DND-41 (cell line): Measurements from ENCODE around the gene TMEM54.

Experiments
- ATAC-seq: fragments of 200-7000 bp; cut with Tn5 transposase; 3 replicates; pipeline ENCODE4 v1.9.1; 2021; ENCODE audit warnings: low read depth; ENCODE audit not compliant: insufficient read depth
- DNase-seq: peaks from one replicate; pipeline ENCODE4 v3.0.0-alpha.2; 2020
- H2AFZ ChIP-seq: 2 replicates; pipeline ENCODE4 v1.6.0; 2012; ENCODE audit warnings: low read depth, low read length
- H3K27ac ChIP-seq: 2 replicates; pipeline ENCODE4 v1.5.1; 2012; ENCODE audit warnings: low read length, inconsistent platforms
- H3K27me3 ChIP-seq: fragments of 200-600 bp; sonication (generic); 2 replicates; pipeline ENCODE4 v1.6.0; 2012; ENCODE audit warnings: low read length, mild to moderate bottlenecking, inconsistent platforms; ENCODE audit not compliant: insufficient read depth, poor library complexity
- H3K36me3 ChIP-seq: 2 replicates; pipeline ENCODE4 v1.5.1; 2012; ENCODE audit warnings: low read length, inconsistent platforms; ENCODE audit not compliant: insufficient read depth
- H3K4me1 ChIP-seq: 2 replicates; pipeline ENCODE4 v1.5.1; 2012; ENCODE audit warnings: mild to moderate bottlenecking, low read length; ENCODE audit not compliant: insufficient read depth
- H3K4me2 ChIP-seq: 2 replicates; pipeline ENCODE4 v1.6.0; 2012; ENCODE audit warnings: mild to moderate bottlenecking, moderate library complexity, low read length, inconsistent platforms; ENCODE audit not compliant: insufficient read depth
- H3K4me3 ChIP-seq, 2 experiments: fragments of 200-600 bp in 1 of 2; shearing (Covaris generic) in 1 of 2; 2 replicates each; pipeline ENCODE4 v1.5.1; 2012 to 2016; ENCODE audit warnings: inconsistent platforms in 2 of 2, low read length in 2 of 2, mild to moderate bottlenecking in 2 of 2, low read depth in 1 of 2, moderate library complexity in 1 of 2
- H3K79me2 ChIP-seq: 2 replicates; pipeline ENCODE4 v1.6.0; 2012; ENCODE audit warnings: low read length, inconsistent platforms; ENCODE audit not compliant: insufficient read depth
- H3K9ac ChIP-seq: 2 replicates; pipeline ENCODE4 v1.6.0; 2012; ENCODE audit warnings: low read depth, mild to moderate bottlenecking, inconsistent platforms, low read length, moderate library complexity
- H3K9me3 ChIP-seq: 2 replicates; pipeline ENCODE4 v1.5.1; 2012; ENCODE audit warnings: low read length, moderate library complexity, mild to moderate bottlenecking, inconsistent platforms; ENCODE audit not compliant: insufficient read depth, severe bottlenecking
- H4K20me1 ChIP-seq: 2 replicates; pipeline ENCODE4 v1.6.0; 2012; ENCODE audit warnings: low read length; ENCODE audit not compliant: insufficient read depth
- CTCF ChIP-seq: IDR thresholded peaks from 2 replicates; pipeline ENCODE4 v1.5.1; 2012; ENCODE audit warnings: borderline replicate concordance, low read length, moderate library complexity, mild to moderate bottlenecking; ENCODE audit not compliant: poor library complexity, severe bottlenecking; ENCODE audit errors: extremely low read depth
- EZH2 ChIP-seq: IDR thresholded peaks from 3 replicates; pipeline ENCODE4 v1.6.1; 2012; ENCODE audit warnings: borderline replicate concordance, low read depth, mild to moderate bottlenecking, moderate library complexity, low read length, inconsistent platforms; ENCODE audit not compliant: severe bottlenecking

Gene TMEM54

GRCh38 chr1:32858136-32858535 is 43.1 kb downstream of the TMEM54 start:
- ATAC-seq (no peak), DNase-seq (no peak)
- Histone ChIP-seq H3K9me3 (no peaks in the 10 kb centered on the region), H3K4me1 (no peaks in the 10 kb centered on the region), H3K4me3 (no peak overlapping the region), H3K9ac (no peak overlapping the region), H3K4me2 (no peak overlapping the region), H2AFZ (no peak overlapping the region), H3K27me3 (no peaks in the 10 kb centered on the region), H3K79me2 (no peaks in the 10 kb centered on the region), H4K20me1 (peaks cover 4% of the 10 kb centered on the region), H3K36me3 (peaks cover 90% of the 10 kb centered on the region), H3K27ac (no peak overlapping the region)
- no peak for TF ChIP-seq CTCF
- TF ChIP-seq EZH2, result no peak

- TF ChIP-seq CTCF (no peak), EZH2 (no peak)
- Histone ChIP-seq H2AFZ (no peak overlapping the region), H3K9me3 (no peaks in the 10 kb centered on the region), H3K4me3 (no peak overlapping the region), H3K4me2 (no peak overlapping the region), H3K9ac (no peak overlapping the region), H3K79me2 (no peaks in the 10 kb centered on the region), H3K4me1 (no peaks in the 10 kb centered on the region), H4K20me1 (peaks cover 2% of the 10 kb centered on the region), H3K27ac (no peak overlapping the region), H3K27me3 (no peaks in the 10 kb centered on the region), H3K36me3 (peaks cover 84% of the 10 kb centered on the region)
- DNase-seq, result no peak
- no peak for ATAC-seq
These were observed 45.1 kb downstream of the TMEM54 start for GRCh38 chr1:32855861-32856617.

GRCh38 chr1:32848354-32849063 is 52.7 kb downstream of the TMEM54 start:
- no peak for ATAC-seq
- Histone ChIP-seq H3K27ac (no peak overlapping the region), H4K20me1 (no peaks in the 10 kb centered on the region), H3K27me3 (no peaks in the 10 kb centered on the region), H3K4me2 (no peak overlapping the region), H2AFZ (no peak overlapping the region), H3K4me3 (no peak overlapping the region), H3K4me1 (no peaks in the 10 kb centered on the region), H3K79me2 (no peaks in the 10 kb centered on the region), H3K9ac (no peak overlapping the region), H3K36me3 (peaks cover 63% of the 10 kb centered on the region), H3K9me3 (no peaks in the 10 kb centered on the region)
- TF ChIP-seq CTCF (no peak), EZH2 (no peak)
- no peak for DNase-seq
